GM20431 (cell line): Measurements from ENCODE around the gene CARNS1.

Experiments used
- in situ Hi-C: fragments of 300-500 bp; cut with MseI, MboI; formaldehyde crosslinking; loops from one replicate; pipeline ENCODE4 v1.15.0; 2020; ENCODE audit warnings: low sequenced_read_pairs; ENCODE audit not compliant: unreplicated experiment

CARNS1 gene

GRCh38 chr11:67409261-67409666 is 6.2 kb upstream of the CARNS1 start:
- in situ Hi-C loops, result no loop called here

DNA sequence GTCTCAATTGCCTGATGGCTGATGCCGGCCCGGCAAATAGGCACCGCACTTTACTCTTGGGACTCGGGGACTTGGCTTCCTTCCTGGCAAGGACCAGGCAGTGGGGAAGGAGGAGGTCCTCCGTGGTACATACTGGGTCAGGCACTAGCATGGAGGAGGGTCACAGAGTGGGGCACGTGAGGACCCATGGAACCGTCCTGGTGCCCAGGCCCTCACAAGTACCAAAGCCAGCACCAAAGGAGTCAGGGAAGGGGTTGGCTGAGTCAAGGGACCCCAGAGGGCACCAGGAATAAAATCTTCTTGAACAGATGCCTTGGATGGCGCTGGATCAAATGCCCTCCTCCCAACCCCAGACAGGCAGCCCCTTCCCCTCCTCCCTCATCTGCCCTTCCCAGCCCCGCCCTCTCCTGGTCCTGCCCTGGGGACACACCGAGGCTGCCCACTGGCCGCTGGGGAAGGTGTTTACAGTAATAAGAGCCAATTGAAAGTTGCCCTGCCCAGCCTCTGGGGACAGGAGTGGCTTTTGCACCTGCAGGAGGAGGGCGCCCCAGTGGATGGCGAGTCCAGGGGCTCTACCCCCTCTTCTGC is 5.6 kb upstream of the CARNS1 start:
- in situ Hi-C loops, result no loop called here

- in situ Hi-C loops, result no loop called here
Measured at GRCh38 chr11:67410369-67410831, 5.1 kb upstream of the CARNS1 start.

- in situ Hi-C loops, result no loop called here
Measured at GRCh38 chr11:67410984-67411784, 4.3 kb upstream of the CARNS1 start.

DNA sequence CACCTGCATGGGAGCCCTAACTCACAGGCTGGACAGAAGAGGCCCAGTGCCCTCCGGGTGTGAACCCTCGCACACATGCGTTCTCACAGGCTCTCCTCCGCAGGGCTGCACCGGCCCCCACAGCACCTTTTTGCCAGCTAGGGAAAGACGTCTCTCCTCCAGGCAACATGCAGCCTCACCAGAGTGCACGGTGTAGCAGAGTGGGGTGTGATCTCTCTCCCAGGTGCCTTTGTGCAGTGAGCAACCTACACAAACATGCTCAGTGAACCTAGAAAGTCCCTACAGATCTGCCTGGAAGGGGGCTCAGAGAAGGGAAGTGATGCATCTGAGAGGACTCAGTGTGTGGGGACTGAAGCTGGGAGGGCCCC is 3.7 kb upstream of the CARNS1 start:
- in situ Hi-C loops, result no loop called here

- in situ Hi-C loops, result no loop called here
Measured at GRCh38 chr11:67412495-67413179, 2.8 kb upstream of the CARNS1 start.

DNA sequence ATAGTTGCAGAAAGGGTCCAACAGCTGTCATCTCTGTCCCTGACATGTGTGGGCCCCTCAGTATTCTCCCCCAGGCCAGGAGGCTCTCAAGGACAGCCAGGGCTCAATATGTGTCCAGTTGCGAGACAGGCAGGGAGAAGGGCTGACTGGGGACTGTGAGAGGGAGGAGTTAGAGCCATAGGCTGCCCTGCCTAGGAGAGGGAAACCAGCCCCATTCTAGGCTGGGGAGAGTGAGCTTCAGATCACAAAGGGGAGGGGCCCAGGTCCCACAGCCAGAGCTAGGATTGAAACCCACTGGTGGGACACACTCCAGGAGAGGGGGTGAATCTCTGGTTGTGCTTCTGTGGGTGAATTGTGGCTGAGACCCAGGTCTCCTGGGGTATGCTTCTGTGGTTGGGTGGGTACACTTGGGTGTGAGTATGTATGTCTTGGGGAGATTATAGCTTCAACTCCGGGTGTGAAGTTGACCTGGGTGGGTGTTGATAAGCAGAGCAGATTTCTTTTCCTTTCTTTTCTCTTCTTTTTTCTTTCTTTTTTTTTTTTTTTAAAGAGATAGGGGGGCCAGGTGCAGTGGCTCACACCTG is 2.1 kb upstream of the CARNS1 start:
- in situ Hi-C loops, result no loop called here

DNA sequence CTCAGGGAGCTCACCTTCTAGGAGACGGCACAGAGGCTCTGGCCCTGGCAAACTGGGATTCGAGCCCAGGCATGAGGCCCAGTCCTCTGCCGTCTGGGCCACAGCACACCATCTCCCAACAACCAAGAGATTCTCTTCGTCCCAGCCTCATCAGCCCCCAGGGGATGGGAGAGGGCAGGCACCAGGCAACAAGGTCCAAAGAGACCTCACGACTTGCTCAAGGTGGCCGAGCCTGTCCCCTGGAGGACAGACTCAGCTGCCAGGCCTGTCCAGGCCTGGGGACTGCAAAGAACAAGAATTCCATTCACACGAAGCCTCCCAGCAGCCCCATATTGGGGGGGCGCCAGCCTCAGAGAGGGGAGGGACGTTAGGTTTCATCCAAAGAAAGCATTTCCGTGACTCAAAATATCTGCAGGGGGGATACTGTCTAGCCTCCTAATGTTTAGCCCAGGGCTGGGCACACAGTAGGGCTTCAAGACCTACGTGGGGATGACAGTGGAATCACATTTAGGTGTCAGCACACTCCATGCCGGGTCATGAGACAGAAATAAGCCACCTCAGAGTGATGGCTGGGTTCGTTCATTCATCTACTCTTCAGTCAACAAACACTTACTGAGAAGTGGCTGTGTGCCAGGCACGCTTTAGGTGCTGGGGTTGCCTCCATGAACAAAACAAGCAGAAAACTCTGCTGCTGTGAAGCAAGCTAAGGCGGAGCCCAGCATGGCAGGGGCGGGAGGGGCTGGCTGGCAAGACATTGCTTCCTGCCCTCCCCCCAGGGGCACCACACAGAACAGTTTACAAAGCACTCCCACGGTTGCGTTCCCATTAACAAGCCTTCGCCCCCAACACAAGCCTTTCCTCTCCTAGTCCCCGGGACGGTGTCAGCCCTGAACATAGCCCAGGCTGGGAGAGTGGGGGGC is 1.2 kb downstream of the CARNS1 start:
- in situ Hi-C loops, result no loop called here

DNA sequence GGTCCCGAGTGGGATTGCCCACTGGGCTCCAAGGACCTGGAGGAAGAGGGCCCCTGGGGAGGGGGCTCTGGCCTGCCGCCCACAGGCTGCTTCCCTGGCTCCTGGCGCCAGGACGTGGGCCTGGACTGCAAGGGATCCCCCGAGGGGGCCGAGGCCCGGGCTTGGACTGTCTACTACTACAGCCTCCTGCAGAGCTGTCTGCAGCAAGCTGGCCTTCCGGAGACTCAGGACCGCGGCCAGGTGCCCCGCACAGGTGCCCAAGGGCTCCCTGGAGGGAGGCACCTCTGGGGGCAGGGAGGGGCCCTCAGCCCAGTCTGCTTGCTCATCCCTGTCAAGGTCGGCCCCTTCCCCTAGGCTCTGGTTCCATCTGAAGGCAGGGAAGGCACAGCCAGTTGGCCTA is 1.9 kb downstream of the CARNS1 start:
- in situ Hi-C loops, result no loop called here

DNA sequence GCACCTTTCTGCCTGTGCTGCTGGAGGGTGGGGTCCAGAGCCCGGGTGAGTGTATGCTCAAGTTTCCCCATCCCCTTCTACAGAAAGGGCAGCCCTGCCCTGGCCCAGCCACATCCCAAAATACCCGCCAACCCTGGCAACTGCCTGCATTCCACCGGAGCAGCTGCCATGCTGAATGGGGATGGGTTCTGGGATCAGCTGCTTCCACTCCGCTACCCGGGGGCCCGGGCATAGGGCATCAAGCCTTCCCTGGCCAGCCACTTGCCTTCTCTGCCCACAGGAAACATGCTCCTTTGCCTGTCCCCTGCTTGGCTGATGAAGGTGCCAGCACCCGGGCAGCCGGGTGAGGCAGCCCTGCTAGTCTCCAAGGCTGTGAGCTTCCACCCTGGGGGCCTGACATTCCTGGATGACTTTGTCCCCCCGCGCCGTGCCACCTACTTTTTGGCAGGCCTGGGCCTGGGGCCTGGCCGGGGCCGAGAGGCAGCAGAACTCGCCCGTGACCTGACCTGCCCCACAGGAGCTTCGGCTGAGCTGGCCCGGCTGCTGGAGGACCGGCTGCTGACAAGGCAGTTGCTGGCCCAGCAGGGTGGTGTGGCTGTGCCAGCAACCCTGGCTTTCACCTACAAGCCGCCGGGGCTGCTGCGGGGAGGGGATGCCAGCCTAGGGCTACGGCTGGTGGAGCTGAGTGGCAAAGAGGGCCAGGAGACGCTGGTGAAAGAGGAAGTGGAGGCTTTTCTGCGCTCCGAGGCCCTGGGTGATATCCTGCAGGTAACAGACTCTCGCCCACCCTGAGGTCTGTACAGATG is 3.2 kb downstream of the CARNS1 start:
- in situ Hi-C loops, result no loop called here

DNA sequence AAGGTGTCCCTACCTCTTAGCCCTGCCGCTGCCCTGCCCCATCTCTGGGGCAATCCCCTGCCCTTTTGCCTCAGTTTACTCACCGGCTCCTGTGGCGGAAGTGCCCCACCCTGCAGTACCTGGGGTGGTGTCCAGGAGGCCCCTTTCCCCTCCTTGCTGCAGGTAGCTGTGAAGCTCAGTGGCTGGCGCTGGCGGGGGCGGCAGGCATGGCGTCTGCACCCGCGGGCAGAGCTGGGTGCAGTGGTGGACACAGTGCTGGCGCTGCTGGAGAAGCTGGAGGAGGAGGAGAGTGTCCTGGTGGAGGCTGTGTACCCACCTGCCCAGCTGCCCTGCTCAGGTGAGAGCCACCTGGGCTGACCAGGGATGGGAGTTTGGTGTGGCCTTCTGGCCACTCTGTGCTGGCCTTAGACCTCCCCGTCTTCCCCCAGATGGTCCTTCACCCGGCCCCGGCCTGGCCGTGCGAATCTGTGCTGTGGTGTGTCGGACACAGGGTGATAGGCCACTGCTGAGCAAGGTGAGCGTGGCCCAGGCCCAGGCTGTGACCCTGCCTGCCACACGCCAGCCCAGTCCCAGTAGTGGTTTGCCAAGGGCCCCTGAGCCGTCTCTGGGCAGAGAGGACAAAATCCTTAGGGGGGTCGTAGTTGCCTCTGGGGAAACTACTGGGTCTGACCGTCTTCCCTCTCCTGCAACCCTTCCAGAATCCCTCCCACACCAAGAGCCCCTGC is 4.0 kb downstream of the CARNS1 start:
- in situ Hi-C loops, result no loop called here

GRCh38 chr11:67420147-67420645 is 4.7 kb downstream of the CARNS1 start:
- in situ Hi-C loops, result no loop called here

- in situ Hi-C loops, result no loop called here
Measured at GRCh38 chr11:67420646-67421429, 5.4 kb downstream of the CARNS1 start.

DNA sequence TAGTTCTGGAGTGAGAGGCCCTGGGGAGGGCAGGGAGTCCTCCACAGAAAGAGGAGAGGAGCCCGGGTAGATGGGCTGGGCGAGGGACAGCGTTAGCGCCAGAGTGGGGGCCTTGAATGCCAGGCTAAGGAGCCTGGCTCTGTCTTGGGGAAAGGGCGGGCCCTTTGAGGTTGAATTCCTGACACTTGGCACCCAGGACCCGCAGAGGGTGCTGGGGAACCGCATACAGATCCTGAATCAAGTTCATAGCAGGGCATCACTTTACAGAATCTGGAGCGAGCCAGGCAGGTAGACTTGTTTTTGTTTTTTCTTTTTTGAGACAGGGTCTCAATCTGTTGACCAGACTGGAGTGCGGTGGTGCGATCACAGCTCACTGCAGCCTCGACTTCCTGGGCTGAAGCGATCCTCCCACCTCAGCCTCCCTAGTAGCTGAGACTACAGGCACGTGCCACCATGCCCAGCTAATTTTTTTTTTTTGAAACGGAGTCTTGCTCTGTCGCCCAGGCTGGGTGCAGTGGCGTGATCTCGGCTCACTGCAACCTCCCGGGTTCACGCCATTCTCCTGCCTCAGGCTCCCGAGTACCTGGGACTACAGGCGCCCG is 6.1 kb downstream of the CARNS1 start:
- in situ Hi-C loops, result no loop called here

DNA sequence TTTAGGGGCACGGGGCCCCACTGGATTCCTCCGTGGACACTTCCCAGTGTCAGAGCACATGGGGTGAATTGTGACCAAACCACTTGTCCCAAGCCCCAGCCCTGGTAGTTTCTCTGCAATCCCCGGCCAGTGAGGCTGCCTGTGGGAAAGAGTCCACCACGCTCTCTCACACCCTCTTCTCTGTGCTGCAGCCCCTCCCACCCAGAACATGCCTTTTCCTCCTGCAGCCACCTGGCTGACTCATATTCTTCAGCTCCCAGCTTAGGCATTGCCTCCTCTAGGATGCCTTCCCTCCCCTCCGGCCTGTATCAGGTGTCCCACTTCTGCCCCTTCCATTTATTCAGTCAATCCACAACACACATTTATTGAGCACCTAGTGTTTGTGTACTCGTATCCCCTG is 7.4 kb downstream of the CARNS1 start:
- in situ Hi-C loops, result no loop called here

- in situ Hi-C loops, result no loop called here
Measured at GRCh38 chr11:67423466-67423865, 8.0 kb downstream of the CARNS1 start.
